Skeletal muscle tissue (tissue), 4 donors: Measurements from ENCODE around the gene ATP6V1A. TPM values are rescaled to one million over a fixed set of nuclear protein-coding genes. Genes with fewer than 3 reads are reported as not detected.

Experiments
- H3K27ac ChIP-seq: one replicate; pipeline ENCODE4 v1.7.0; 2013; ENCODE audit warnings: mild to moderate bottlenecking, low read depth, low read length, inconsistent platforms
- H3K27me3 ChIP-seq, 3 donors: one replicate each; pipeline ENCODE4 v1.7.0; 2013; ENCODE audit warnings: low read length in 3 of 3; ENCODE audit not compliant: control insufficient read depth in 3 of 3, insufficient read depth in 3 of 3
- H3K36me3 ChIP-seq, 3 donors: one replicate each; pipeline ENCODE4 v1.7.0; 2013; ENCODE audit warnings: low read length in 3 of 3; ENCODE audit not compliant: control insufficient read depth in 3 of 3, insufficient read depth in 3 of 3
- H3K4me1 ChIP-seq, 3 donors: one replicate each; pipeline ENCODE4 v1.7.0; 2013; ENCODE audit warnings: low read length in 3 of 3, mild to moderate bottlenecking in 3 of 3; ENCODE audit not compliant: control insufficient read depth in 3 of 3, insufficient read depth in 3 of 3
- H3K4me3 ChIP-seq, 3 donors: one replicate each; pipeline ENCODE4 v1.7.0; 2013; ENCODE audit warnings: low read length in 3 of 3
- H3K9ac ChIP-seq, 3 donors: one replicate each; pipeline ENCODE4 v1.7.0; 2013; ENCODE audit warnings: low read length in 3 of 3, mild to moderate bottlenecking in 3 of 3, moderate library complexity in 2 of 3, low read depth in 1 of 3
- H3K9me3 ChIP-seq, 3 donors: one replicate each; pipeline ENCODE4 v1.7.0; 2013; ENCODE audit warnings: low read length in 3 of 3; ENCODE audit not compliant: control insufficient read depth in 3 of 3
- total RNA-seq: library from RNA; depleted of rRNA; stranded (reverse); fragments of >200 nt; gene quantifications from one replicate; pipeline ENCODE4 v1.2.3, GENCODE V29; 2014
- donor health status: Osteomylitis.

Gene ATP6V1A
- total RNA-seq, 1 donor from 2014 or later: 37.6 TPM

GRCh38 chr3:113769551-113769950, 22.7 kb downstream of the ATP6V1A start:
- Histone ChIP-seq H3K36me3 (peaks cover 0 to 2% (median 0%) of the 10 kb centered on the region in 3 donors), H3K4me1 (peaks cover 0 to 3% (median 0%) of the 10 kb centered on the region in 3 donors), H3K27me3 (no peaks in the 10 kb centered on the region), H3K9me3 (no peaks in the 10 kb centered on the region), H3K4me3 (no peak overlapping the region), H3K27ac (no peak overlapping the region), H3K9ac (no peak overlapping the region)

GRCh38 chr3:113771993-113772392, 25.2 kb downstream of the ATP6V1A start:
- Histone ChIP-seq H3K4me3 (no peak overlapping the region), H3K9me3 (no peaks in the 10 kb centered on the region), H3K27me3 (no peaks in the 10 kb centered on the region), H3K4me1 (peaks cover 0 to 3% (median 0%) of the 10 kb centered on the region in 3 donors), H3K27ac (no peak overlapping the region), H3K9ac (peak overlapping the region in 1 of 3 donors; percentile 8), H3K36me3 (peaks cover 0 to 2% (median 0%) of the 10 kb centered on the region in 3 donors)

GRCh38 chr3:113773381-113773780, 26.5 kb downstream of the ATP6V1A start:
- no peak overlapping the region for H3K27ac ChIP-seq
- H3K36me3 ChIP-seq: peaks cover 0 to 2% (median 0%) of the 10 kb centered on the region in 3 donors

GRCh38 chr3:113775516-113775915, 28.7 kb downstream of the ATP6V1A start:
- no peak overlapping the region for H3K27ac ChIP-seq
- H3K36me3 ChIP-seq: peaks cover 0 to 2% (median 0%) of the 10 kb centered on the region in 3 donors
- H3K4me3 ChIP-seq: no peak overlapping the region
- H3K9ac ChIP-seq: no peak overlapping the region
- H3K27me3 ChIP-seq: no peaks in the 10 kb centered on the region
- H3K4me1 ChIP-seq: no peaks in the 10 kb centered on the region
- no peaks in the 10 kb centered on the region for H3K9me3 ChIP-seq

More at GRCh38 chr3:113773381-113773780, 26.5 kb downstream of the ATP6V1A start:
- Histone ChIP-seq H3K4me1 (no peaks in the 10 kb centered on the region), H3K9ac (no peak overlapping the region), H3K9me3 (no peaks in the 10 kb centered on the region), H3K4me3 (no peak overlapping the region), H3K27me3 (no peaks in the 10 kb centered on the region)

- H3K9me3 ChIP-seq: no peaks in the 10 kb centered on the region
- H3K27me3 ChIP-seq: no peaks in the 10 kb centered on the region
- no peak overlapping the region for H3K4me3 ChIP-seq
- no peak overlapping the region for H3K9ac ChIP-seq
- H3K4me1 ChIP-seq: no peaks in the 10 kb centered on the region
- no peak overlapping the region for H3K27ac ChIP-seq
- H3K36me3 ChIP-seq: peaks cover 0 to 2% (median 0%) of the 10 kb centered on the region in 3 donors
Observed at GRCh38 chr3:113776564-113776963, 29.7 kb downstream of the ATP6V1A start.

- Histone ChIP-seq H3K36me3 (peaks cover 0 to 13% (median 12%) of the 10 kb centered on the region in 3 donors), H3K27ac (peak overlapping the region; percentile 48)
Observed at GRCh38 chr3:113783463-113783862, 36.6 kb downstream of the ATP6V1A start.

GRCh38 chr3:113783980-113784379, 37.1 kb downstream of the ATP6V1A start:
- peak overlapping the region; percentile 48 for H3K27ac ChIP-seq
- no peaks in the 10 kb centered on the region for H3K9me3 ChIP-seq
- H3K9ac ChIP-seq: no peak overlapping the region
- peaks cover 0 to 7% (median 6%) of the 10 kb centered on the region in 3 donors for H3K4me1 ChIP-seq
- no peak overlapping the region for H3K4me3 ChIP-seq
- peaks cover 0 to 15% (median 13%) of the 10 kb centered on the region in 3 donors for H3K36me3 ChIP-seq
- no peaks in the 10 kb centered on the region for H3K27me3 ChIP-seq

More at GRCh38 chr3:113783463-113783862, 36.6 kb downstream of the ATP6V1A start:
- Histone ChIP-seq H3K9me3 (no peaks in the 10 kb centered on the region), H3K4me1 (peaks cover 0 to 7% (median 6%) of the 10 kb centered on the region in 3 donors), H3K4me3 (no peak overlapping the region), H3K9ac (peak overlapping the region in 1 of 3 donors; percentile 11), H3K27me3 (no peaks in the 10 kb centered on the region)

GRCh38 chr3:113791381-113791780, 44.5 kb downstream of the ATP6V1A start:
- Histone ChIP-seq H3K27ac (no peak overlapping the region), H3K36me3 (peaks cover 15 to 52% (median 33%) of the 10 kb centered on the region in 3 donors), H3K4me3 (no peak overlapping the region), H3K27me3 (no peaks in the 10 kb centered on the region), H3K9me3 (no peaks in the 10 kb centered on the region), H3K9ac (no peak overlapping the region), H3K4me1 (no peaks in the 10 kb centered on the region)

- peaks cover 22 to 52% (median 40%) of the 10 kb centered on the region in 3 donors for H3K36me3 ChIP-seq
- H3K27ac ChIP-seq: no peak overlapping the region
- H3K27me3 ChIP-seq: no peaks in the 10 kb centered on the region
- H3K9ac ChIP-seq: no peak overlapping the region
- no peak overlapping the region for H3K4me3 ChIP-seq
- H3K9me3 ChIP-seq: no peaks in the 10 kb centered on the region
- H3K4me1 ChIP-seq: no peaks in the 10 kb centered on the region
Observed at GRCh38 chr3:113794526-113794925, 47.7 kb downstream of the ATP6V1A start.

- Histone ChIP-seq H3K36me3 (peaks cover 18 to 55% (median 43%) of the 10 kb centered on the region in 3 donors), H3K9me3 (no peaks in the 10 kb centered on the region)
Observed at GRCh38 chr3:113795693-113796092, 48.9 kb downstream of the ATP6V1A start.

More at GRCh38 chr3:113795693-113796092, 48.9 kb downstream of the ATP6V1A start:
- no peaks in the 10 kb centered on the region for H3K4me1 ChIP-seq
- H3K9ac ChIP-seq: no peak overlapping the region
- H3K27me3 ChIP-seq: no peaks in the 10 kb centered on the region
- no peak overlapping the region for H3K27ac ChIP-seq
- no peak overlapping the region for H3K4me3 ChIP-seq
